KMS-11 (cell line): ENCODE measurements around the gene TGM5.

Source experiments
- H2AFZ ChIP-seq: fragments of 200-600 bp; sonication (generic); 2 replicates; pipeline ENCODE4 v1.6.1; 2016; ENCODE audit warnings: antibody characterized with exemption, mixed run types, low read depth
- H3K27ac ChIP-seq: fragments of 200-600 bp; sonication (generic); 2 replicates; pipeline ENCODE4 v1.6.1; 2016; ENCODE audit warnings: mild to moderate bottlenecking, mixed run types
- H3K27me3 ChIP-seq: fragments of 200-600 bp; sonication (generic); 2 replicates; pipeline ENCODE4 v1.6.1; 2017; ENCODE audit warnings: mild to moderate bottlenecking, low read depth, mixed run types, moderate library complexity; ENCODE audit not compliant: insufficient read depth
- H3K36me3 ChIP-seq: fragments of 200-600 bp; sonication (generic); 2 replicates; pipeline ENCODE4 v1.6.1; 2017; ENCODE audit warnings: mild to moderate bottlenecking, mixed run types; ENCODE audit not compliant: insufficient read depth
- H3K4me1 ChIP-seq: fragments of 200-600 bp; sonication (generic); 2 replicates; pipeline ENCODE4 v1.6.1; 2016; ENCODE audit warnings: mild to moderate bottlenecking, low read depth, mixed run types; ENCODE audit not compliant: poor library complexity, severe bottlenecking
- H3K4me2 ChIP-seq: fragments of 200-600 bp; sonication (generic); 2 replicates; pipeline ENCODE4 v1.7.0; 2016; ENCODE audit warnings: mild to moderate bottlenecking, mixed run types
- H3K4me3 ChIP-seq: fragments of 200-600 bp; sonication (generic); IDR thresholded peaks from 2 replicates; pipeline ENCODE4 v1.6.1; 2017; ENCODE audit warnings: low read depth, low read length, mixed read lengths; ENCODE audit not compliant: insufficient read depth
- H3K79me2 ChIP-seq: fragments of 200-600 bp; sonication (generic); 2 replicates; pipeline ENCODE4 v1.6.1; 2016; ENCODE audit warnings: low read depth, mixed run types; ENCODE audit not compliant: insufficient read depth
- H3K9ac ChIP-seq: fragments of 200-600 bp; sonication (generic); 2 replicates; pipeline ENCODE4 v1.6.1; 2016; ENCODE audit warnings: mild to moderate bottlenecking, mixed run types
- H4K20me1 ChIP-seq: fragments of 200-600 bp; sonication (generic); 2 replicates; pipeline ENCODE4 v1.6.1; 2016; ENCODE audit warnings: mild to moderate bottlenecking, mixed run types; ENCODE audit not compliant: insufficient read depth
- TF ChIP-seq, protein P1 (sequence below): fragments of 200-600 bp; sonication (generic); conservative IDR thresholded peaks from 2 replicates; pipeline ENCODE4 v1.6.1; 2017; ENCODE audit warnings: low read depth, mild to moderate bottlenecking, antibody characterized with exemption, low read length, moderate library complexity, mixed read lengths

The TGM5 gene

DNA sequence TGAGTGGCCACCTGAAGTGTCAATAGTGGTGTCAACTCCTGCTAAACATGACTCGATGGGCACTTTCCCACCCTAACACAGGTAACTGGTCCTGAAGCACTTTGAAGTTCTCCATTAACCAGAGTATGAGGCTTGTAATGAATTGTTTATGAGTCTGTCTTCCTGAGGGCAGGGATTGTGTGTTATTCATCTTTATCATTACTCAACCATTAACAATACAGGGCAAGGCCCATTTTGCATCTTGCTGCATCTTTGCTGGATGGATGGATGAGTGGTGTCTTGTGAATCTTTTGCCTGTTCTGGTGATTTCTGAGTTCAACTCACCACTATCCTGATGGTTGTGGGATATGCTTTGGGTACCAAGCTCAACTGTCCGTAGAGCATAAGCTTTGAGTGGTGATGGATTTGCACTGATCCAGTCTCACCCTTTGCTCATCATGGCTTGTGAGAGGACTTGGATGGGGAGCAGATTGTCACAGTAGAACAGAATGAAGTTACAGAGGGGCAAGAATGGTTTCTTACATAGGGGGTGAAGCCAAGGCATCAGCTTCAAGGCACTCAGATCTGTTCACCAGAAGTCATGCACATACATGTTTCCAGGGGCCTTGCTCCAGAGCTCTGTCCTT, 23.6 kb downstream of the TGM5 start:
- Histone ChIP-seq H4K20me1 (no peaks in the 10 kb centered on the region), H3K36me3 (no peaks in the 10 kb centered on the region), H2AFZ (no peak overlapping the region), H3K9ac (no peak overlapping the region), H3K4me2 (no peak overlapping the region), H3K27ac (no peak overlapping the region), H3K4me1 (no peaks in the 10 kb centered on the region), H3K4me3 (no peak overlapping the region), H3K79me2 (no peaks in the 10 kb centered on the region), H3K27me3 (no peaks in the 10 kb centered on the region)
- TF ChIP-seq, protein P1, sequence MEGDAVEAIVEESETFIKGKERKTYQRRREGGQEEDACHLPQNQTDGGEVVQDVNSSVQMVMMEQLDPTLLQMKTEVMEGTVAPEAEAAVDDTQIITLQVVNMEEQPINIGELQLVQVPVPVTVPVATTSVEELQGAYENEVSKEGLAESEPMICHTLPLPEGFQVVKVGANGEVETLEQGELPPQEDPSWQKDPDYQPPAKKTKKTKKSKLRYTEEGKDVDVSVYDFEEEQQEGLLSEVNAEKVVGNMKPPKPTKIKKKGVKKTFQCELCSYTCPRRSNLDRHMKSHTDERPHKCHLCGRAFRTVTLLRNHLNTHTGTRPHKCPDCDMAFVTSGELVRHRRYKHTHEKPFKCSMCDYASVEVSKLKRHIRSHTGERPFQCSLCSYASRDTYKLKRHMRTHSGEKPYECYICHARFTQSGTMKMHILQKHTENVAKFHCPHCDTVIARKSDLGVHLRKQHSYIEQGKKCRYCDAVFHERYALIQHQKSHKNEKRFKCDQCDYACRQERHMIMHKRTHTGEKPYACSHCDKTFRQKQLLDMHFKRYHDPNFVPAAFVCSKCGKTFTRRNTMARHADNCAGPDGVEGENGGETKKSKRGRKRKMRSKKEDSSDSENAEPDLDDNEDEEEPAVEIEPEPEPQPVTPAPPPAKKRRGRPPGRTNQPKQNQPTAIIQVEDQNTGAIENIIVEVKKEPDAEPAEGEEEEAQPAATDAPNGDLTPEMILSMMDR: no peak

DNA sequence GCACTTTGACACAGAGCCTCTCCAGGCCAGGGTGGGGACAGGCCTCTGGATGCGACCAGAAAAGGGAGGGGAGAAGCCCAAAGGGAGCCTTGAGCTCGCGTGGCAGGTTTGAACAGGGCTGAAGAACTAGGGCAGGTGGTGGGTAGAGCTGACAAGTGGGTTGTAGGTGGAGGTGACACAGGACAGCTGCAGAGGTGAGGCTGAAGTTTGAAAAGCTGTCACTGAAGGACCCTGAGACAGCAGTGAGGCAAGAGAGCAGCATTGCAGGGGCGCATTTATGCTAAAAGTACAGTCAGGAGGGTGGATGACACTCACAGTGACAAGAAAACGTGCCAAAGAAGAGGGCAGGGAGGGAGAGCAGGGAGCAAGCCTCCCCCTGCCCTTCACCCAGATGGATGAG, 24.1 kb downstream of the TGM5 start:
- Histone ChIP-seq H4K20me1 (no peaks in the 10 kb centered on the region), H2AFZ (no peak overlapping the region), H3K4me1 (no peaks in the 10 kb centered on the region), H3K27me3 (no peaks in the 10 kb centered on the region), H3K4me2 (no peak overlapping the region), H3K4me3 (no peak overlapping the region), H3K79me2 (no peaks in the 10 kb centered on the region), H3K36me3 (no peaks in the 10 kb centered on the region), H3K27ac (no peak overlapping the region), H3K9ac (no peak overlapping the region)
- TF ChIP-seq, protein P1: no peak

DNA sequence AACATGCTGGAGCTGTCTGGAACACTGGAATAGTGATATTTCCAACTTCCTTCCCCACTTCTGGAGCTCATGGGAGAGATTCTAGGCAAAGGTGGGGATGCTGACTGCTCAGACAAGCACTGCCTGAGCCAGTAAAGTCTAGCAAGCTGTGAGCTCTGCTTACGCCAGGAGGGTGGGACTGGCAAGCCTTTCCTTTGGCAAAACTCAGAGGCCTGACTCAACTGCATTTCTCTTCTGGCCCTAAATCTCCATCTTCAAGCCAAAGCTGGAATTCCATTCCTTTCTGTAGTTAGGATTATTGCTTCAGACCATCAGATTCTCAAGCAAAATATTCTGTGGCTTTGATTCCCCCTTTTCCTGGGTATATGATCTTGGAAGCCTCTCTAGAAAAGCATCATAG, 25.6 kb downstream of the TGM5 start:
- Histone ChIP-seq H3K4me2 (no peak overlapping the region), H4K20me1 (no peaks in the 10 kb centered on the region), H3K36me3 (no peaks in the 10 kb centered on the region), H3K27me3 (no peaks in the 10 kb centered on the region), H3K27ac (no peak overlapping the region), H2AFZ (no peak overlapping the region), H3K4me3 (no peak overlapping the region), H3K9ac (no peak overlapping the region), H3K79me2 (no peaks in the 10 kb centered on the region), H3K4me1 (no peaks in the 10 kb centered on the region)
- TF ChIP-seq, protein P1: no peak

DNA sequence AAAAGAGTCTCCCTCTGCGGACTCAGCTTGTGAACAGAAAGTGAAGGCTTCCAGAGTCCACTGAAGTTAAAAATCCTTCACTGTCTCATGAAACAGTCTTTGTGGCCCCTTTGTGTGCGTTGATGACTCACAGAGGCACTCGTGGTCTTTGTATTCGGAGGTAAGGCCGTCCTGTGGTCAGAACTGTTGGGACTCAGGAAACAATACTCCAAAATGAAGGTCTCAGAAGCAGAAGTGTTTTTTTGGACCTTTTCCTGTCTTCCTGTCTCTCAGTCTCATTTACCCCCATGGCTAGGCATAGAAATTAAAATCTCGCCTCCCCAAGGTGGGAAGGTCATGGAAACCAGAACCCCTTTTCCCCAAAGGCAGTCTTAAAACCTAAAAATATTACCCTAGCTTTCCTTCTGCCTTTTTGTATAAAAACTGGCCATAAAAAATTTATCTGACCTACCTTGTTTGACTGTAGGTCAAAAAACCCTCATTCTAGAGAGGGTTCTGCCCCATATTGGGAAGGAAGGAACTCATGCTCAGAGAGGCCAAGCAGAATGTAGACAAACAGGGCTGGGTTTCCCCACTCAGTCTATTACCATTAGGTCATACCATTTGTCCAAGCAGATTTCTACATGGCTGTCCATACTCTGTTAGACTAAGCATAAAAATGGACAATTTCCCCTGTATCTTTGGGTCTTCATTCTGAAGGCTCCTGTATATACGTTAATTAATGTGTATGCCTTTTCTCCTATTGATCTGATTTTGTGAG, 26.8 kb downstream of the TGM5 start:
- no peak overlapping the region for H3K4me2 ChIP-seq
- no peak overlapping the region for H3K27ac ChIP-seq
- TF ChIP-seq, protein P1: no peak
- H3K4me1 ChIP-seq: no peaks in the 10 kb centered on the region
- no peaks in the 10 kb centered on the region for H3K36me3 ChIP-seq
- no peak overlapping the region for H2AFZ ChIP-seq
- H3K27me3 ChIP-seq: no peaks in the 10 kb centered on the region
- H4K20me1 ChIP-seq: no peaks in the 10 kb centered on the region
- no peak overlapping the region for H3K9ac ChIP-seq
- no peaks in the 10 kb centered on the region for H3K79me2 ChIP-seq
- no peak overlapping the region for H3K4me3 ChIP-seq
